ENCODE measurements around the gene CDKN1C.

- TF ChIP-seq POLR2A (IDR thresholded peaks at IDR 0.05; ENCODE audit: low read length) (no peak), GATA1 (IDR thresholded peaks at IDR 0.05; ENCODE audit: low read depth, low read length) (no peak)
Observed at GRCh38 chr11:2857918-2858317, 27.7 kb downstream of the CDKN1C start.
